ENCODE results near the gene ZBTB7B. TPM values are rescaled to one million over a fixed set of nuclear protein-coding genes. Genes with fewer than 3 reads are reported as not detected.
A peak's percentile ranks its signal among the peaks of the same experiment; 100 is the strongest.

ZBTB7B gene
- total and polyA plus RNA-seq, 9 of the 15 experiments (the other 6 are each of a cell fraction or from before 2014, with no cell fraction given) = 0.04 to 46.5 (median 15.2) TPM

GRCh38 chr1:154961207-154962155 is 41.1 kb upstream of the ZBTB7B start, which contains the start of gene PYGO2 (continued):
- TF ChIP-seq REST (IDR thresholded peaks at IDR 0.05; ENCODE audit: borderline replicate concordance) = peak; percentile 52
- TF ChIP-seq REST (CRISPR knock-in tag; IDR thresholded peaks at IDR 0.05; ENCODE audit: low read depth) = peak; percentile 88
- TF ChIP-seq TCFL5 (CRISPR knock-in tag; conservative IDR thresholded peaks at IDR 0.05) = no peak
- TF ChIP-seq SAFB (IDR thresholded peaks at IDR 0.05; ENCODE audit: borderline replicate concordance, low read depth, low read length) = no peak
- no peak for TF ChIP-seq RCOR1 (IDR thresholded peaks at IDR 0.05; ENCODE audit: borderline replicate concordance in 1 of 2, low read depth in 2 of 2, low read length in 2 of 2)
- no peak; the same call in 1 of the 2 replicates for TF ChIP-seq E2F5 (CRISPR knock-in tag; IDR thresholded peaks at IDR 0.05)
- no peak; the same call in 1 of the 2 replicates for TF ChIP-seq ZSCAN32 (CRISPR knock-in tag; IDR thresholded peaks at IDR 0.05)
- TF ChIP-seq ASH1L (IDR thresholded peaks at IDR 0.05; ENCODE audit: borderline replicate concordance, low read depth, partially characterized antibody) = no peak
- TF ChIP-seq POLR2G (IDR thresholded peaks at IDR 0.05; ENCODE audit: low read depth, low read length) = peak; percentile 96
- TF ChIP-seq BACH1 (tag; IDR thresholded peaks at IDR 0.05) = no peak
- TF ChIP-seq TEAD1 (CRISPR knock-in tag; IDR thresholded peaks at IDR 0.05) = no peak
- TF ChIP-seq NFRKB (IDR thresholded peaks at IDR 0.05; ENCODE audit: low read depth) = 0 out of 2 replicates have a peak, but pooled peaks have one; percentile 34
- TF ChIP-seq PHF21A (IDR thresholded peaks at IDR 0.05; ENCODE audit: borderline replicate concordance, low read depth) = no peak
- no peak for TF ChIP-seq ATF3 (IDR thresholded peaks at IDR 0.05)
- TF ChIP-seq ATF3 (CRISPR knock-in tag; conservative IDR thresholded peaks at IDR 0.05) = no peak
- TF ChIP-seq BRCA1 (IDR thresholded peaks at IDR 0.05) = no peak
- TF ChIP-seq BRCA1 (CRISPR knock-in tag; IDR thresholded peaks at IDR 0.05) = no peak
- no peak for TF ChIP-seq FOXA3 (CRISPR knock-in tag; conservative IDR thresholded peaks at IDR 0.05 in 1 of 2, IDR thresholded peaks at IDR 0.05 in 1 of 2)

All from K562 (cell line).